DMS53 treated with DMSO at 0.1 percent for 48 hours (cell line): Measurements from ENCODE around the gene PDGFRA.

Experiments
- DNase-seq: peaks from one replicate; lab custom pipeline; 2025; ENCODE audit not compliant: unreplicated experiment; lab: John Stamatoyannopoulos, UW

PDGFRA gene

DNA sequence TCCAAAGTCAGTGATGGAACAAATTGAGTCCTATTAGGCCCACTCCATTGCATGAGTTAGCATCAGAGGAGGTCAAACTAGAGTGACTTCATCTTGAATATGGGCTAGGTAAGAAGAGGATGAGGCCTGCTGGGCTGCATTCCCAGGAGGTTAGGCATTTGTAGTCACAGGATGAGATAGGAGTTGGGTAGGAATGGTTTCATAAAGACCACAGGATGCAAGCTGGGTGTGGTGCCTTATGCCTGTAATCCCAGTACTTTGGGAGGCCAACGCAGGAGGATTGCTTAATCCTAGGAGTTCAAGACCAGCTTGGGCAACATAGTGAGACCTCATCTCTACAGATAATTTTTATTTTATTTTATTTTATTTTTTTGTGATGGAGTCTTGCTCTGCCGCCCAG, 26.8 kb downstream of the PDGFRA start:
- DNase-seq, result no peak

DNA sequence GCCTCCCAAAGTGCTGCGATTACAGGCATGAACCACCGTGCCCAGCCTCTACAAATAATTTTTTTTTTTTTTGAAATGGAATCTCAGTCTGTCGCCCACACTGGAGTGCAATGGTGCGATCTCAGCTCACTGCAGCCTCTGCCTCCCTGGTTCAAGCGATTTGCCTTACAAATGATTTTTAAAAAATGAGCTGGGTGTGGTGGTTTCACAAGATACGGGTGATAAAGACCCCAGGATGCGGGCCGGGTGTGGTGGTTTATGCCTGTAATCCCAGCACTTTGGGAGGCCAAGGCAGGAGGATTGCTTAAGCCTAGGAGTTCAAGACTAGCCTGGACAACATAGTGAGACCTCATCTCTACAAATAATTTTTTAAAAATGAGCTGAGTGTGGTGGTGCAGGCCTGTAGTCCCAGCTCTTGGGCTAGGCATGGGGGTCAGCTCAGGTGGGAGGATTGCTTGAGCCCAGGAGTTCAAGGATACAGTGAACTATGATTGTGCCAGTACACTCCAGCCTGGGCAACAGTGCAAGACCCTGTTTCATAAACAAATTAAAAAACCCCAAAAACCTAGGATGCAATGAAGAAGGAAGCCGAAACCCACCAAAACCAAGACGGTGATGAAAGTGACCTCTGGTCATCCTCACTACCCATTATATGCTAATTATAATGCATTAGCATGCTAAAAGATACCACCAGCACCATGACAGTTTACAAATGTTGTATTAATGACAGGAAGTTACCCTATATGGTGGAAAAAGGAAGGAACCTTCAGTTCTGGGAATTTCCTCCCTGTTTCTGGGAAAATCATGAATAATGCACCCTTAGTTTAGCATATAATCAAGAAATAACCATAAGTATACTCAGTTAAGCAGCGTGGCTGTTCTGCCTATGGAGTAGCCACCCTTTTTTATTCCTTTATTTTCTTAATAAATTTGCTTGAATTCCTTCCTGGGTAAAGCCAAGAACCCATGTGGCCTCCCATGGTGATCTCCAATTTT, 27.7 kb downstream of the PDGFRA start:
- DNase-seq, result no peak

DNA sequence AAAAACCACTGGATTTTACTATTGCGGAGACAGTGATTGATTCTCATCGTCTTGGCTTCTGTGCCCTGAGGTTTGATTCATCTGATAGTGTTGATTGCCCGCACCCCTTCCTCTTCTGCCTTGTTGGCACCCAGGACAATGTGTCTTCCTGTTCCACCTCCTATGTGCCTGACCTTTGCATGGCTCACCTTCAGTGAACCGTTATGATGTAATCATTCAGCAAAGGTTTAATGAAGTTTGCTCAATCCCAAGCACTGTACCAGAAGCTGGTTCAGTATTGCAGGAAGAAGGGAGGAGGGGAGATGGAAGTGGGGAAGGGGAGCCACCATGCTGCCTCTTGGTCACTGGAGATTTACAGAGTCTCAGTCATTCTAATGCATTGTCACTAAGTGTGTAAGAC, 36.3 kb downstream of the PDGFRA start:
- DNase-seq, result no peak

DNA sequence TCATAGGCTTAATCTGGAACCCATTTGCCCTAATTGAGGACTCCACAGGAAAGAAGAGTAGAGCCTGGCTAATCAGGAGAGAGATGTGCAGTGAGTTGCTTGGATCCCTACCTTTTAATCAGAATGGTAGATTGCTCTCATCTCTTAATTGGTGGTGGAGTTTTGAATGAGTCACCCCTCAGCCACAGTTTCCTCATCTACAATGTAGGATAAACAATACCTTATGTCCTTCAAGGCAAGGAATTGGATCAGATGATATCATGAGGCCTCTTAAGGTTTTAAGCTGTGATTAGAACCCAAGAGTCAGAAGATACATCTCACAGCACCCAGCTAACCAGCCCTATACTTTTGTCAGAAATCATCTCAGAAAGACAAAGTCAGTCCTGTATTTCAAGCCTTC, 39.1 kb downstream of the PDGFRA start:
- DNase-seq, result no peak

DNA sequence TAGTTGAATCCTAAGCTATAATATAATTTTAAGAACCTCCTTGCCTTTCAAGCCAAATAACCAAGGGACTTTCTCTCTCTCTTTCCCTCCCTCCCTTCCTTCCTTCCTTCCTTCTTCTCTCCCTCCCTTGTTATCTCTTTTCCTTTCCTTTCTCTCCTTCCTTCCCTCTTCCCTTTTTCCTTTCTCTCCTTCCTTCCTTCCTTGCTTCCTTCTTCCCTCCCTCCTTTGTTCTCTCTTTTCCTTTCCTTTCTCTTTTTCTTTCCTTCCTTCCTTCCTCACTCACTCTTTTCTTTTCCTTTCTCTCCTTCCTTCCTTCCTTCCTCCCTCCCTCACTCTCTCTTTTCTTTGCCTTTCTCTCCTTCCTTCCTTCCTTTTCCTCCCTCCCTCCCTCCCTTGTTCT, 42.4 kb downstream of the PDGFRA start:
- no peak for DNase-seq

DNA sequence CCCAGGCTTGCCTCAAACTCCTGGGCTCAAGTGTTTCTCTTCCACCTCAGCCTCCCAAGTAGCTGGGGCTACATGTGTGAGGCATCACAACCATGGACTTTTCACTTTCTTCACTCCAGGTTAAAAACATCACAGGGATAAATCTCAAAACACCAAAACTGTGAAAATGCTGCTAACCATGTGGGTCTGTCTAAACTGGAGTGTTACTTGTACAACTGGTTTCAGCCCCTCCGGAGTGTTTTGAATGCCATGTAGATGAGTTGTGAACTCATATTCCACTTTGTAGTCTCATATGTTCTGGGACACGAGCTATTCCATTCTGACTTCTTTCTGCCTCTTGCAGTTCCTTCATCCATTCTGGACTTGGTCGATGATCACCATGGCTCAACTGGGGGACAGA, 43.0 kb downstream of the PDGFRA start:
- DNase-seq, result no peak

DNA sequence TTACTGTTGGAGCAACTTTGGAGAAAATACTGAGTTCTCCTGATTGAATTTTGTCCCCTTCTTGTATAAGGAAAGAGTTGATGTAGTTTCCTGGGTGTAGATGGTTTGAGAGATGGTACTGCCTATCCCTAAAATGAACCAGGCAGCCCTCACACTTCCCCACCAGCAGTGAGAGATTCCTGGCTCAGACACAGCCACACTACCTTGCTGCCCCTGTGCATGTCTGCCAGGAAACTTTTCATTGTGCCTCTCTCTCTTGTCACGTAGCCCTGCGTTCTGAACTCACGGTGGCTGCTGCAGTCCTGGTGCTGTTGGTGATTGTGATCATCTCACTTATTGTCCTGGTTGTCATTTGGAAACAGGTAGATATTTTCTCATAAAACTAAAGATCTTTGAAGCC, 45.2 kb downstream of the PDGFRA start:
- DNase-seq, result no peak

DNA sequence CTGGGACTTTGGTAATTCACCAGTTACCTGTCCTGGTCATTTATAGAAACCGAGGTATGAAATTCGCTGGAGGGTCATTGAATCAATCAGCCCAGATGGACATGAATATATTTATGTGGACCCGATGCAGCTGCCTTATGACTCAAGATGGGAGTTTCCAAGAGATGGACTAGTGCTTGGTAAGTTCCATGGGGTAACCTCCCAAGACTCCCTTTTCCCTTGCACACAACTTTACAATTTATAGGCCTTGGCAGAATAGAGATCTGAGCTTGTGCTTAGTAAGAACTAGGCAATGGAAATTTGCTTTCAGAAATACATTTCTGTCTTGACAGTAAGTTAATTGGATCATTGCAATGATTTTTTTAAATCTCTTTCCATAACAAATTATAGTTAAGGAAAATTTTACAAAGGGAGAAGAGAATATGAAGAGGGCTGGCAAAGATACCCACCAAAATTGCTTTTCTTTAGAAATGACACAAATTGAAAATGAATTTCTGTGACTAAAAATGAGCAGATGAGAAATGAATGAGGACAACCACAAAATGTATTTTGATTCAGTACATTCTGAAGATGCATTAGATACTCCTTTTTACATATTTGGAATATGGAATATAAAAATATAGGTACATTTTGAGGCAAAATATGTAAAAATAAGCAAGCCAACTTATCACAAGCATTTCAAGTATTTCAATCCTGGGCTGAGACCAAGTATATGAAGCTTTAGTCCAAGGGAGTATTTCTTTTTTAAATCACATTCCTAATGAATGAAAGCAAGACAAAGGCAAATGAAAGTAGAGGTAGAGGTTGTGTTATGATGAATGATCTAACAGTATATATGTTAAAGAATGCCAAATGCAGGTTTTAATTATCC, 45.9 kb downstream of the PDGFRA start:
- no peak for DNase-seq

DNA sequence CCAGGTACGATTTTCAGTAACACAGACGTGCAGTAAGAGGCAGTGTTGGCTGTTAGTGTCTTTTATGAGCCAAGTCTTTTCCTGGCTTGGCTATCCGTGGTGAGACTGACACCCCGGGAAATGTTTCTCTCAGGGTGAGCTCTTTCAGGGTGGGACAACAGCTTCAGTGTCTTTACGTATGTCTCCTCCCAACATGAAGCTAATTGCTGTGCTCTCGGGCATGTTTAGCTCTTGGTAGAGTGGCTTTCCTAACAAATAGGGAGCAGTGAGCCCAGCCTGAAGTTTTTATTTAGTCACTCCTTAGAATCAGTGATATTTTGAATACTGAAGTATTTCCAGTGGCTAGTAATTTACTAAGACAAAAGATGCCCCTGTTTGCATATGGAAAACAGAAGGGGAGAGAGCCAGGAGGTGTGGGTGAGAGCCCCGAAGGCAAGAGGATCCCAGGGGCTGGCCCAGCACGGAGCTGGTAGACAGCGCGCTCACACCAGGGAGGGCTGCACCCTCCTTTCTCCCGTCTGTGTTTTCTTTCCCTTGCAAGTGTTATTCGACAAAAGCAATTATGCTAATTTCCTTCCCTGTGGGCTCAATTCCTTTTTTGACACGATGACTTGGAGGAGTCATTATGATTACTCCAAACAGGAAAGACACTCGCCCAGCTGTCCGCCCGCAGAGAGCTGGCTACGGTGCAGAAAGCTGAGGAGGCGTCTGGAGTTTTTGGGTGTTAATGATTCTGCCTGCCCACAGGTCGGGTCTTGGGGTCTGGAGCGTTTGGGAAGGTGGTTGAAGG, 47.7 kb downstream of the PDGFRA start:
- DNase-seq, result no peak

DNA sequence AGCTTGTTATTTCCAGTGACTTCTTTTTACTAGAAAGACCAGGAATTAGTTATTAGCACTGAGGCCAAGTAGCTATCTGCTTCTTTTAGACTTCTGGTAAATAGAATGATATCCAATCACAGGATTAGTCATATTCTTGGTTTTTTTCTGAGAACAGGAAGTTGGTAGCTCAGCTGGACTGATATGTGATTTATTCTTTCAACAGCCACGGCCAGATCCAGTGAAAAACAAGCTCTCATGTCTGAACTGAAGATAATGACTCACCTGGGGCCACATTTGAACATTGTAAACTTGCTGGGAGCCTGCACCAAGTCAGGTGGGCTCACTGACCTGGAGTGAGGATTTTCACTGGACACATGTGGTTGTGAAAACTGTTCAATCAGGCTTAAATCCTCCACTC, 48.6 kb downstream of the PDGFRA start:
- DNase-seq, result peak; percentile 22

DNA sequence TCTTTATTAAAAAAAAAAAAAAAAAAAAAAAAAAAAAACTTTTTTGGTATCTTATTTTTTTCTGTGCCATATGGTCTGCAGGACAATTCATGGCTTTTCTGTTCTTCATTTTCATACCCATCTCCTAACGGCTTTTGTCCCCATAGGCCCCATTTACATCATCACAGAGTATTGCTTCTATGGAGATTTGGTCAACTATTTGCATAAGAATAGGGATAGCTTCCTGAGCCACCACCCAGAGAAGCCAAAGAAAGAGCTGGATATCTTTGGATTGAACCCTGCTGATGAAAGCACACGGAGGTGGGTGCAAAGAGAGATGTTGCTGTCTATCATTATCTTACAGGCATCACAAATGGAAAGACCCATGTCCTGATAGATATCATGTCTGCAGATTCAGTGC, 49.1 kb downstream of the PDGFRA start:
- no peak for DNase-seq

DNA sequence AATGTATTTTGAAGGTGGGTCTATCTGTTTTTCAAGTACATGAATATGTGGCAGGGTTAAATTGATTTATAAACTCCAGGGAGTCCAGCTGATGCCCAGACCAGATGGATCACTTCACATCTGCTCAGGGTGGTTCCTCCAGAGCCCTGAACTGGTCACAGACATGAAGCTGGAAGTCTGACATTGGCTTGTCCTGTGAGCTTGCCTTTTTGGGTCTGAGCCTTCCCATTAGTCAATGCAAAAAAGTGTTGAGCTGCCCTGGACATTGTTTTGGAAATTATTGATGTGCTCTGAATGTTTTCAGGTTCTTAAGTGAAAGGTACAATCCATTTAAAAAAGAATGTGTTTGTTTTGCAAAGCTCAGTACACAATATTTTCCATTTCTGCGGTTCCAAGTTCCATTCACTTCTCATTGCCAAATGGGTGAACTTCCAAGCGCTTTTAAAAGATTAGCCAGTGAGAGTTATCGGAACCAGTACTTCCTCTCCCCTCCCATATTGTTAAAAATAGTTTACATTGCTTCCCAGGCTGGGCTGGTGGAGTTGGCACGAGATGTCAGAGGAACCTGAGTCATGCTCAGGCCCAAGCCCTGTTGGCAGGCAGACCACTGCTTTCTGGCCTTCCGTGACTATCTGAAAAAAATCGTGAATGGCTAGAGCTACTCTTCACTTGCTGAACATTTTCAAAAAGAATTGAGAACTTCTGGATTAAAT, 52.1 kb downstream of the PDGFRA start:
- no peak for DNase-seq

DNA sequence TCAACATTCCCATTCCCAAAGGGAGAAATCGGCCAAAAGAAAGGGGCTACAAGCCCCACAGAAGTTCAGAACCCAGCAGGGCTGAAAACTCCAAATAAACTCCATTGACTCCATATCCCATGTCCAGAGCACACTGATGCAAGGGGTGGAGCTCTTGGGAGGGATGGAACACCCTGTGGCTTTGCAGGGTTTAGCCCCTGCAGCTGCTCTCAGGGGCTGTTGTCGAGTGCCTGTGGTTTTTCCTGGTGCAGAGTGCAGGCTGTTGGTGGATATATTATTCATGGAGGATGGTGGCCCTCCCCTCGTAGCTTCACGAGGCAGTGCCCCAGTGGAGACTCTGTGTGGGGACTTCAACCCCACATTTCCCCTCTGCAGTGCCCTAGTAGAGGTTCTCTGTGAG, 53.7 kb downstream of the PDGFRA start:
- no peak for DNase-seq

DNA sequence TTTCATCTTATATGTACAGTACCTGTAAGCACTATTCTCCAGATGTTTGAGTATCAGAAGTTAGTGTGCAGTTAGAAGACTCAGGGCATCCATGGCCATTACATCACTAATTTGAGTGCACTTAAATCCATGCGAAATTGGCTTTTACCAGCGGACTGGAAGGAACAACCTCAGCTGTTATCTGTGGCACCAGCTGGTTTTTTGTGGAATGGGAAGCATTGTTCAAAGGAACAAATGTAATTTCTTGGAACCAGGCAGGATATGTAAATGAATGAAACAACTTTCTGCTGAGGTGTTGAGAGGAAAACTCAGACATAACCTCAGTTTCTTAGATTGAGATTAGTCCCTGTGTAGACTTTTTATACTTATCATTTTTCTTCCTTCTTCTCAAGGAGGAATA, 60.2 kb downstream of the PDGFRA start:
- no peak for DNase-seq

DNA sequence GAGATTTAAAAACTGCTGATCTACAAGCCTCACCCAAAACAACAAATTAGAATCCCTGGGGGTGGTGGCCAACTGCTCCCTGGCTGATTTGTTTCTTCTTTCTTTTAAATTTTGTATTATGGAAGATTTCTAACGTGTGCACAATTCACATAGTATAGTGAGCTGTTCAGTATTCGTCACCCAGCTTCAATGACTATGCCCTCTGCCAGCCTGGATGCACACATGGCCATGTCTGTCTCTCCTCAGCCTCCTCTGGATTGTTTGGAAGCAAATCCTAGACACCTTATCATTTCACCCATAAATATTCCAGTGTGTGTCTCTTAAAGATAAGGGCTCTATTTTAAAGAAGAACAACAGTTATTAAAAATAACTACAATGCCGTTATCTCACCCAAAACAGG, 61.9 kb downstream of the PDGFRA start:
- DNase-seq, result no peak

DNA sequence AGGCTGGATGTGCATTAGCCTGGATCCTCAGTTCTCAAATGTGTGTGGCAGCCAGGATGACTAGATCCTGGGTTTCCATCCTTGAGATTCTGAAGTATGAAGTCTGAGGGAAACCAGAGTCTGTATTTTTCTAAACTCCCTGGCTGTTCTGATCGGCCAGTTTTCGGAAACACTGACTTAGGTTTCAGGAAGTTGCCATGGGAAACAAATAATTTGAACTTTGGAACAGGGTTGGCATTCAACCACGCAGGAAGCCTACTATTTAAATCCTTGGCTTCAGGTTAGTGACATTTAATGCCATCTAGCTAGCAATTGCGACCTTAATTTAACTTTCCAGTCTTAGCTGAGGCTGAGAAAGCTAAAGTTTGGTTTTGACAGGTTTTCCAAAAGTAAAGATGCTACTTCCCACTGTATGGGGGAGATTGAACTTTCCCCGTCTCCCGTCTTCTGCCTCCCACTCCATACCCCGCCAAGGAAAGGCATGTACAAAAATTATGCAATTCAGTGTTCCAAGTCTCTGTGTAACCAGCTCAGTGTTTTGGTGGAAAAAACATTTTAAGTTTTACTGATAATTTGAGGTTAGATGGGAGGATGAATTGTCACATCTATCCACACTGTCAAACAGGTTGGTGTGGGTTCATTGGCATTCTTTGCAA, 67.6 kb downstream of the PDGFRA start:
- no peak for DNase-seq

DNA sequence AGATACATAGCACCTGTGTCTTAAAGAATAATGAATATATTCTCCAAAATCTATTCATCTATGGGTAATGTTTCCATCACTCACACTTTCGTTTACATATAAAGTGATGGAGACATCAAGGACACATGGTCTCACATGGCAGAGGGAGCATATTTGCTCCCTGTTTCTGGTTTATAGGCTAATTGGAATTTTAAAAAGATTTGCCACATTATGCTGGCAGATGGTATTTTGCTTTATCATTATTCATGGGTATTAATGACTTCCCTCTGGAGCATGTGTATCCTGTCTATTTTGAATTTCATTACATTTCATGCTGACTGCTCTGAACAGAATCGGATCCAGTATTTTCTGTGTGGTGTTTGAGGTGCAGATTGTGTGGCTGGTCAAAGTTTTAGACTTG, 79.0 kb downstream of the PDGFRA start:
- no peak for DNase-seq

DNA sequence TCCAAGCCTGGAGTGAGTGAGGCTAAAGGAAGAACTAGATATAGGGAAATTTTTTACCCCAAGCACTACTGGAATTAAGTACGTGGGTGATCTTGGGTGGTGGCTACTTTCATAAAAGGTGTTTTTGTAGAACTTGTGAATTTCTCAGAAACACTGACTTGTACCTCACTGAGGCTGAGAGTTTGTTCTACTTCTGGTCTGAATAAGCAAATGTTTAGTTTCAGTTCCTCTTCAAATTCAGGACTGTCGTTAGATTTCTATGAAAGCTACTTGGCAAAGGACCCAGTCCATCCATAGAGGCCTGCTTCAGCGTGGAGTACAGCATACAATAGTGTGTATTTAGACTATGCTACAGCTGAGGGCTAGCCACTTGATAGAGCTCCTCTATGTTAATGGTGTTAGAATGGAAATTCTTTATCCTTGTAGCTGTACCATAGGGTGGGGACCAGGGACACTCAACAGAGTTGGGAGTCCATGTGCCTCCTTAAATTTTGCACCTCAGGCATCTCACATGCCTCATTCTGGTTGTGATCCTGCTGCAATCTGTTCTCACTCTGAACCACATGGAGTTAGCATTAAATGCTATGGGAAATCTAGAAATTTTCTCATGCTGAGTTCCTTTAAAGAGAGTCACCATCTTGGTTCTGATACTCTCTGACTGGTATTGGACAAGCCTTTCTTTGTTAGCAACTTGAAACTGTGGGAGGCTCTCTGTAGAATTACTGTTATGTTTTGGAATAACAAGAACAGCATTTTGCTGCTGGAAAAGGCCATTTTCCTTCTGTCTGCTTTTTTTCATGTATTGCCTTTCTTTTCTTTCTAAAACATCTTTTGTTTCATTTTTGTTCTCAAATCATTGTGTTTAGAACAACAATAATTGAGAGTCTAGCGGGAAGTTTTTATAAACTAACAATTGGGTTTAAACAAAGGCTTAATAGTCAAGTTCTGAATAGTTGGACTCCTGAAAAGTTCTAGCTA, 86.8 kb downstream of the PDGFRA start:
- DNase-seq, result no peak

DNA sequence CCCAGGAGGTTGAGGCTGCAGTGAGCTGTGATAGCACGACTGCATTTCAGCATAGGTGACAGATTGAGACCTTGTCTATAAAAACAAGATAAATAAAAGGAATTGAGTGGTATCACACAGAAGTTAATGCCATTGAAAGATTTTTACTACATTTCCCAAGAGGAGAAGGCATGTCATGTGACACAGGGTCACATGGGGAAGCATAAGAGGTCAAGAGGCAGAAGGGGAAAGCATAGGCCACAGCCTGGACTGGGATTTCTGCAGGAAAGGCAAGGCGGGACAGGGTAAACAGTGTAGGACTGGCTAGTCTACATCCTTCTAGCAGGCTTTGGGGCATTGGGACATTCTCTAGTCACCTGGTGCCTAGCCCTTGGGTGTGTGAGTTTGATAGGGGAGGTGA, 88.6 kb downstream of the PDGFRA start:
- DNase-seq, result no peak
